IPS-18c (cell line): ENCODE results near the gene YARS1.

Source experiments
- H3K4me3 ChIP-seq: 2 replicates; pipeline ENCODE4 v1.7.0; 2013; ENCODE audit warnings: low read depth, mild to moderate bottlenecking, low read length, moderate library complexity; ENCODE audit not compliant: insufficient read depth
- H3K9me3 ChIP-seq: one replicate; pipeline ENCODE4 v1.6.1; 2013; ENCODE audit warnings: mild to moderate bottlenecking, low read length, moderate library complexity; ENCODE audit not compliant: control insufficient read depth, insufficient read depth

YARS1 gene

DNA sequence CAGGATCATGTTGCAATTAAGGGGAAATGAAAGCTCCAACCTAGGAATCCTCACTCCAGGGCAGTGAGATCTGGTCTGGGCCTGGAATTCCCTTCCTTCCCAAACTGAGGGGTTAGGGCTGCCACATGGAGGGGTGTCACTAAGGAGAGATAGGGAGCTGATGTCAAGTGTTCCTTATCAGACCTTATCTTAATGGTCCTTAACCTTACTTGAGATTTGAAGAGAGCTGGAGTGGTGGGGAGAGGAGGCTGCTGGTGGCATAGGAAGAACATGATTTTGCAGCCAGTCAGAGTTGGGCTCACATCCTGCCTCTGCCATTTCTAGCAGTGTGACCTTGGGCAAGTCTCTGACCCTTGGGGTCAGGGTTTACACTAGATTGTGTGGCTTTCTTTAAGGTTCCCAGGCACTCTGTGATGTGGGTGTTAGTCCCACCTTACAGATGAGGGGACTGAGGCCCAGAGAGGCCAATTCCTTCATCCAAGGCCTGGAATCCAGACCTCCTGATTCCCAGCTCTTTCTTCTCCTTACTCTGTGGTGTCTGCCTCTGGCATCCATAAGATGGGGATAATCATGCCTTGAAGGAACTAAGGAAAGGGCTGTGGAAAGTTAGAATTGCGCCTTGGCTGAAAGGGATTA lies 58.2 kb downstream of the YARS1 start:
- peak overlapping the region; percentile 39 for H3K4me3 ChIP-seq

DNA sequence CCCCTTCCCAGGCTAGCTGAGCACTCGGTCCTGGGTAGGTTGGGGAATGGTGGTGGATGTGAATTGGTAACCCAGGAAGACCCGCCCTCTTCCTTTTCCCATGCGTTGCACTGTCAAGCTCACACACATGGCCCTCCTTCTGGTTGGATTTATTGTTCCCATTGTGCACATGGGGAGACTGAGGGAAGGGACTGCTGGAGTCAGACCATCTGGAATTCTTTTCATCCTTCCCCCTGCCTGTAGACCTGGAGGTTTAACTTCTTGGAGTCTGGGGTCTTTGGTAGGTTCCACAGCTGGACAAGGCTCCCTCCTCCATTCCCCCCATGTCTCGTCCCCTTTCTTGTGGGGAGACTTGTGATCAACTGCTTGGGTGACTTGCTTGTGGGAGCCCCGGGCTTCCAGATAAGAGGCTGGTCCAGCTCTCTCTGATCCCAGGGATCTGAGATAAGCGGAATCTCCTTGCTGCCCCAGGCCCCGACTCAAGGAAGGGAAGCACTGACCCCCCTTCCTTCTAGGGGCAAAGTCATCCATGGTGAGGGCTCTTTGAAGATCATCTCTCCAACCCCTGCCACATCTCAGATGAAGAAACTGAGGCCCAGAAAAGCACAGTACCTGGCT lies 58.9 kb downstream of the YARS1 start:
- H3K9me3 ChIP-seq: no peaks in the 10 kb centered on the region

More for the DNA sequence above, 58.2 kb downstream of the YARS1 start:
- H3K9me3 ChIP-seq: no peaks in the 10 kb centered on the region

DNA sequence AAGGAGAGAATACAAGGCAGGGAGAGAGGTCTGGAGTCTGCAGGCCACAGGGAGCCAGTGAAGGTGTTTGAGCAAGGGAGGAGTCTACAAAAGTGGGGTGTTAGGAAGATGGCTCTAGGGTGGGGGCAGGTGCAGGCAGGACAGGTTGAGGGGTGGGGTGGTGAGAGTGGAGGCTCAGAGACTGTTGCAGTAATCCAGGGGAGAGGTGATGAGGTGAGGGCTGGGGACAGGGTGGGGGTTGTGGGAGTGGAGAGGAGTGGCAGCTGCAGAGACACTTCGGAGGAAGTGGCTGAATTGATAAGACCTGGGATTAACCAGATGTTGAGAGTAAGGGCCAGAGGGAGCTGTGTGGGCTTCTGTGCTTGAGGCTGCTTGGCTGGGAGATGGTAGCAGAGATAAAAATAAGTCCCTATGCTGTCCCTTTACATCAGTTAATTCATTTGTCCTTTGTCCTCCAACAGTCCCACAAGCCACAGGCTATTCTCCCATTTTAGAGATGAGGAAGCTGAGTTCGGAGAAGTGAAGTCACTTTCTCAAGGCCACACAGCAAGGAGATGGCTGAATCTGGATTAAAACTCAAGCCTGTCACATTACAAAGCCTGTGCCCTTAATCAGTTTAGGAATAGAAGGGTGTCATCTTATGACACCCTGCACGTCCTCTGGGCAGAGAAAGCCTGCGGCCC lies 59.8 kb downstream of the YARS1 start:
- Histone ChIP-seq H3K9me3 (no peaks in the 10 kb centered on the region), H3K4me3 (no peak overlapping the region)

More for the DNA sequence above, 58.9 kb downstream of the YARS1 start:
- H3K4me3 ChIP-seq: no peak overlapping the region; the same call in 1 of the 2 replicates

DNA sequence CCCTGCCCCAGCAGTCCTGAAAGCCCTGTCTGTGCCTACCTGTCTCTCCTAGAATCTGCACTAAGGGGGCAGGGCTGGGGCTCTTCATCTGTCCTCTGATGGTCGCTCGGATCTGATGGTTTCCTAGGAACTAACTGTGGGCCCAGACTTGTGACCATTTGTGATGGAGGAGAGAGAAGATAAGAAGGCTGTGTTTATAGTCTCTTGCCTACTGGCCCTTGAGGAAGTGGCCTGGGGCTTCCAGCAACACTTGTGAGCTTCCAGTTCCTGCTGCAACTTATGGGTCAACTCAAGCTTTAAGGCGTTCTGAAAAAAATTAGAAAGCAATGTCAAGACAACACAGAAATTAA lies 61.4 kb downstream of the YARS1 start:
- H3K9me3 ChIP-seq: no peaks in the 10 kb centered on the region
- peak overlapping the region; percentile 51; the same call in 1 of the 2 replicates for H3K4me3 ChIP-seq

DNA sequence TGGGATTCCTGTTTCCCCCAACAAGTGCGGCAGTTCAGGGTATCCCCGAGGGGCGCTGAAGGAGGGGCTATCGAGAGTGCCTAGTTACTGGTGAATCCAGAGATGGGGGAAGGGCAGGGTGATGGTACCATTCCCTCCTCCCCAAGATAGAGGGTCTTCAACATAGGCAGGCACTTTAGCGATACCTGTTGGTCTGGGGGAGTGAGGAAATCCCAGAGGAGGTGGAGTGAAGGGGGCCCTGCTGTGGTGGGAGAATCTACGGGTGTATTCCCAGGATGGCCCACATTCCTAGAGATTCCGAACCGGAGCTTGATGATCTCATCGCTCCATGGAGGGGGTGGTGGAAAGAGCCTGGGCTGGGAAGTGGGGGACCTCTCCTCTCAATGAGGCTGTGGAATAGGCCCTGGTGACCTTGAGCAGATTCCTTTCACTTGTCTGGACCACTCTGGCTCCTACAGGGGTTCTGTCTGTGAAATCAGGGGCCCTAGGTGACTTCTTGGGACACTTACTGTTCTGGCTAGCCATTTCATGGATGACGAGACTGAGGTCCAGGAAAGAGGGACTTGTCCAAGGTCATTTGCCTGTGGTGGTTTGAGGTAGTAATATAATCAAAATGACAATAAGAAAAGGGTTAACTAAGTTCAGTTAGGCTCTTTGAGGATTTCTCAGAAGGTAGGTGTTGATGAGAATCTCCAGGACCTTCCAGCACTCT lies 61.9 kb downstream of the YARS1 start:
- Histone ChIP-seq H3K4me3 (peak overlapping the region; percentile 51), H3K9me3 (no peaks in the 10 kb centered on the region)

DNA sequence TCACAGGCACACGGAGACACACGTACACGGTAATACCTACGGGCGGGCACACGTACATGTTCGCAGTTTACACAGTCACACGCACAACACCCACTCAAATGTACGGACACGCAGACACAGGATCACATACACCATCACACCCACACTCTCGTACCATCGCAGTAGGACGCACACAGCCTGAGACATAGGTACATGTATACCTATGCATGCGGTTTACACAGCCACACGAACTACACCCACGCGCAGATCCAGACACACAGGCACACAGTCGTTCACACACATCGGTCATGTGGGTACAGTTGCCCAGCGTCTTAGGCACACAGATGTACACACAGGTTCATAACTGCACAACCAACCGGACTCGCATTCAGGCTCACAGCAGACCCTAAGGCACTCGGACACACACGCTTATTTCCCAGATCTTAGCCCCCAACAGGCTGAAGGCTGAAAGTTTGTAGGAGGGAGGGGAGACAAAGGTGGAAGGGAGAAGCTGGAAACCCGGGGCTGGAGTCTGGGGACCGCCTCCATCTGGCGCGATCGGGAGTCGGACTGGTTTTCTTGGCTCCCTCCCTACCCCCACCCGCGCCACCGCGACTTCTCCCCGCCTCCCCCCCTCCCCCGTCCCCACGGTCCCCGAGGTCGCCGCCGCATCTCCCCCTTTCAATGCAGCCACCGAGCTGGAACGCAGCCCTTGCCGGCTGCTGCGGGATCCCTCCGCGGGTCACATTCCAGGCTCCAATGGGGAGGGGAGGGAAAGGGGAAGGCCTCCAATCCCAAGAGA lies 62.7 kb downstream of the YARS1 start:
- Histone ChIP-seq H3K4me3 (peak overlapping the region; percentile 66), H3K9me3 (no peaks in the 10 kb centered on the region)

DNA sequence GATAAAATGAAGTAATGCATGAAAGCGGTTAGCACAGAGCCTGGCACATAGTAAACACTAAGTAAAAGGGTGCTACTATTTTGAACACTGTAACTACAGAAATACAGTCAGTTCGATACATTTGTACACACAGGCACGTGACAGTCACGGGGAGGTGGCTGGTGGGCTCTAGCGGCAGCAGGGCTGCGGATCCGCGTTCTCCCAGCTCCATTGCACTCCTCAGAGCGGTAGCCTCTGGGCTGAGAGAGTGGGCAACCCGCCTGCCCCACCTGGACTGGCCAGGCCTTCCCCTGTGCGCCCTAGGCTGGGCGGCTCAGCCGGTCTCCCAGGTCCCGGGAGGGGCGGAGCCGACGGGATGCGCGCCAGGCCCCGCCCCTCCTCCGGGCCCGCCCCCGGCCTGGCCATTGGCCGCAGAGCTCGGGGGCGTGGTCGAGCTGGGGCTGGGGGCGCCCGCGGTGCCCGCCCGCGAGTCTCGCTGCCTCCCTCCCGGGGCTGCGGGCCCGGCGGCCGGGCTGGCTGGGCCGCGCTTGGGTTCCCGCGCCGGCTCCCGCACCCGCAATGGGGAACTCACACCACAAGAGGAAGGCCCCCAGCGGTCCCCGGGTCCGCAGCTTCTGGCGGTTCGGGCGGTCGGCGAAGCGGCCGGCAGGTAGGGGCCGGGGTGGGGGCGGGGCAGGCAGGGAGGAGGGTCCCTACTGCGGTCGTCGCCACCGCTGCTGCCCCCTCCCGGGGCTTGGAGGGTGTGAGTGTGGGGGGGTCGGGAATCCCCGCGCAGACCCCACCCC lies 63.4 kb downstream of the YARS1 start:
- H3K4me3 ChIP-seq: peak overlapping the region; percentile 66
- H3K9me3 ChIP-seq: no peaks in the 10 kb centered on the region

DNA sequence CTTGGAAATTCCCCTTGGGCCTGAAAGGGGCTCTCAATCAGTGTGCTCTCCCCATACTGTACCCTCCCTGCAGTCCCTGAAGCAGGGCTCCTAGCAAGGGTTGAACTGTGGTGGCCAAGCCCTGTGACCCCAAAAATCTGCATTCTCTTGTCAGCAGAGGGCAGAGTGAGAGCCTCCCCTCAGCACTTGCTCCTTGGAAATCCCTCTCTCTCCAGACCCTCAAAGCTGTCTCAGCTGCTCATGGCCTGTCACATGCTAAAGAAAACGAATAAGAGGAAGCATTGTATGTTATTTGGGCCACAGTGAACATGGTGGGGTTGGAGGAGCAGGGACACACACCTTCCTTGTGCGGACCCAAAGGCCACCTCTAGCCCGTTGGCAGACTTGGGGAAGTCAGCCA lies 67.4 kb downstream of the YARS1 start:
- H3K4me3 ChIP-seq: no peak overlapping the region
- H3K9me3 ChIP-seq: no peaks in the 10 kb centered on the region

DNA sequence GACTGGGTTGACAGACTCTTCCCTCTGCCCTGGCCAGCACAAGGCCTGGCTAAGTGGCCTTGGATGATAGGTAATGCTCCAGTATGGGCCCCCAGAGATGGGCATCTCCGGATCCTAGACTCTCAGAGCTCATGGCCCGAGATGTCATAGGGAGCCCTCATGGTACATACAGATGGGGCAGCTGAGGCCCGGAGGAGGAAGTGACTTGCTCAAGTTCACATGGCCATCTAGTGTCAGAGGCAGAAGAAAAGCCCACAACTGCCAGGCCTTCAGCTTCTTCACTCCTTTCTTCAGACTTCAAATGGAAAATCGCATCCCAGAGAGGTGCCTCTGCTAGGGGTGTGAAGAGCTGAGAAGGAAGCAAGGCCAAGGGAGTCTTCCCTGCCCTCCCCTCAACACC lies 67.8 kb downstream of the YARS1 start:
- no peaks in the 10 kb centered on the region for H3K9me3 ChIP-seq
- H3K4me3 ChIP-seq: no peak overlapping the region

DNA sequence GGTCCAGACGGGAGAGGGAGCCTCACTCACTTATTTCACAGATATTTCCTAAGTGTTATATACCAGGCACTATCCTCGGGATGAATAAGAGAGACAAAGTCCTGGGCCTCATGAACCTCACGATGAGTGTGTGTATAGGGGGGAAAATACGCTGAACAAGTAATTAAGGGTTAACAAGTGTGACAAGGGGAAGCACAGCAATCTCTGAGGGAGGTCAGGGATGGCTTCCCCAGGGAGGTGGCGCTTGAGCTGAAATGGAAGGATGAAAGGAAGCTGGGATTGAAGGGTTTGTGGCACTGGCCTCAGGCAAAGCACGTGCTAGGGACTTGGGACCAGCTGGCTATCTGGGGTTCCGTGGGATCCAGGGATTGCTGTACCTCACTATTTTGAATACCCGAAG lies 68.2 kb downstream of the YARS1 start:
- no peak overlapping the region for H3K4me3 ChIP-seq

DNA sequence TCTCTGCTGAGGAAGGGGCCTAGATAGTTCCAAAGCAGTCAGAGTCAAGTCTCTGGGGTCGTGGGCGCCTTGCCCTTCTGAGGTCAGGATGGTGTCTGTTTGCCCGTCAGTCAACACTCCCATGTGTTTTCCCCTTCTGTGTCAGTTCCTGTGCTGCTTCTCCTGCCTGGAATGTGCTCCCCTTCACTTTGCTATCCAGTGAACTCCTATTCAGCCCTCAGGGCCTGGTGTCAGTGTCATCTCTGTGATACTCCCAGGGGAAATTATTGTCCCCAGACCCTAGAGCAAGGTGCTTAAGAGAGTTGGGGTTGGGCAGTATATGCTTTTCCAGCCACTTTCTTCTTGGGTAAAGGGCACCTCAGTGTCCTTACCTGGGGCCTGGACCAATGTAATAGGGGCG lies 68.8 kb downstream of the YARS1 start:
- Histone ChIP-seq H3K4me3 (no peak overlapping the region), H3K9me3 (no peaks in the 10 kb centered on the region)

More for the DNA sequence above, 68.2 kb downstream of the YARS1 start:
- H3K9me3 ChIP-seq: no peaks in the 10 kb centered on the region

DNA sequence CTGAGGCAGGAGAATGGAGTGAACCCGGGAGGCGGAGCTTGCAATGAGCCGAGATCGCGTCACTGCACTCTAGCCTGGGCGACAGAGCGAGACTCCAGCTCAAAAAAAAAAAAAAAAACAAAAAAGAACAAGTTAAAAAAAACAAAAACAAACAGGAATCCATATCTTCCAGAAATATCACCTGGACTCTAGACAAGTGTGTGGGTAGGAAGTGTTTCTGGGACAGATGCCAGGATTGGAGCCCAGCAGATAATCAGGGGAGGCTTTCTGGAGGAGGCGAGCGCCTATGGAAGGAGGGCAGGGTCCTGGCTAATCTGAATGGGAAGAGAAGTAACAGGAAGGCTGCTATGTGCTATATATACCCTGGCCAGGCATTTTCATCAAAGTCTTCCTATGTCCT lies 71.0 kb downstream of the YARS1 start:
- Histone ChIP-seq H3K9me3 (no peaks in the 10 kb centered on the region), H3K4me3 (no peak overlapping the region)

DNA sequence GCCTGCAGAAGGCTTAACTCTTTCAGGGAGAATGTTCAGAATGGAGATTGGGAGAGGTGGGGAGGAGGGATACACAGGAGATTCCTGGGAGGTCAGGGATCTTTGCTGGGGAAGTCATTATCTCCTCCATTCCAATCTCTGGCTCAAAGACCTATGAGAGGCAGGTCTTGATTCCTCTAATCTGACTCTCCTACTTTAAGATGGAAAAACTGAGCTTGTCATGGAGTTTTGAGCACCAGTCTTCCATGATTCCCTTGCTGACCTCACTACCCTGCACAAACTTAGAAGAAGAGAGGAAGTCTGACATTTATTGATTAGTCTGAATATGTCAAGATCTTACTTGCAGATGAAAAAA lies 73.1 kb downstream of the YARS1 start:
- H3K4me3 ChIP-seq: no peak overlapping the region
- H3K9me3 ChIP-seq: no peaks in the 10 kb centered on the region

DNA sequence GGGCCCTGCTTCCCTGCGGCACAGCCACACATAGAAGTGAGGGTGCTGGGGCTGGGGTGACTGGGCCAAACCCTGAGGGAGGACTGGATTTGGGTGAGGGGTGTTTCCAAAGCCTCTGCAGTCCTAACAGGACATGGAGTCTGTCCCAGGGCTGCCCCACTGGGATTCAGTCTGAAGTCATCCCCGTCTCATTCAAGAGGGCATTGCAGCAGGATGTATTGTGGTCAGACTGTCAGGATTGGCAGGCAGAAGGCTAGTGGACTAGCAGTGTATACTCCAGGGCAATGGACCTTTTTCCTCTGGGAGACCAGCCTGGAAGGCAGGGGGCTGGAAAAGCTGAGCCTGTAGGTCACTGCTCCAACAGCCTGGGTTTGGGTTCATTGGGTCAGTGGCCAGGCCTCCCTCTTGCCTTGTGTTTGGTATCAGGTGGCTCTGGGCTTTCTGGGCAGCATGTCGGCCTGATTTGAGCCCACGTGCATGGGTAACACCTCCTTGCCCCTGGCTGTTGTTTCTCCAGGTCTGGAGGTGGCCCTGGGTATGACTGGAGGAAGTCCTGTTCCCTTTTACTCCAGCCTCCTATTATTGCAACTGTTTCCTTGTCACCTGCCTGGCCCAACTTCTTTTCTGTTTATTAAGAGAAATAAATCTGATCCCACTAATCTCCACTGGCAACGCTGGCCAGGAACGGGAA lies 73.6 kb downstream of the YARS1 start:
- H3K9me3 ChIP-seq: no peaks in the 10 kb centered on the region
- no peak overlapping the region for H3K4me3 ChIP-seq

DNA sequence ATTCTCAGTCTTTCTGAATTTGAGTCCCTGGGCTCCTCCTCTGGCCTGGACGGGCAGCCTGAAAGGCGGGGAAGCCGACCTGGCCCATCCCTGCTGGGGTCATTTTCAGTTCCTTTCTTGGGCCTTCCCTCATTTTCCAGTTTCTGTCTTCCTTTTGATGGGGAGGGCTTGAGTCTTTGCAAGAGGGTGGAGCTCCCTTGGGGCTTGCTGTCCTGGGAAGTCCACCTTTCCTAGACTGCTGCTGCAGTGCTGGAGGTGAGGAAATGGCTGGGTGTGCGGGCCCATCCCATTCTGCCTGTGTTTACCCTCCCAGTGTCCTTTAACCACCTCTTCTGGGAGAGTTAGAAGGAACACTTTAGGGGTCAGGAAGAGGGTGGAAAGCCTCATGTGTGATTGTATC lies 74.2 kb downstream of the YARS1 start:
- Histone ChIP-seq H3K9me3 (no peaks in the 10 kb centered on the region), H3K4me3 (peak overlapping the region; percentile 73; the same call in 1 of the 2 replicates)
